Panc1 (cell line): ENCODE data around the gene AKAP12. TPM values are rescaled to one million over a fixed set of nuclear protein-coding genes. Genes with fewer than 3 reads are reported as not detected.

ENCODE experiments used
- ATAC-seq: fragments of 200-7000 bp; cut with Tn5 transposase; 2 replicates; pipeline ENCODE4 v1.9.1; 2020; ENCODE audit warnings: mild to moderate bottlenecking, moderate library complexity
- BruUV-seq: library from RNA; stranded (reverse); fragments of 400-500 nt; replicated peaks from 2 replicates; lab custom pipeline; 2021; lab: Mats Ljungman, UMichigan
- CTCF ChIA-PET: fragments of 300-600 bp; sonication (Branson Sonifier 250); formaldehyde crosslinking; loops from one replicate; lab custom pipeline; 2022; ENCODE audit warnings: antibody characterized with exemption; lab: Charles Lee
- POLR2A ChIA-PET: fragments of 300-600 bp; sonication (Branson Sonifier 250); formaldehyde crosslinking; loops from one replicate; lab custom pipeline; 2022; ENCODE audit warnings: antibody characterized with exemption; lab: Charles Lee
- DNase-seq: peaks from one replicate; pipeline ENCODE4 v3.0.0-alpha.2; 2010; ENCODE audit warnings: low read depth, low spot score
- H3K27ac ChIP-seq: 2 replicates; pipeline ENCODE4 v1.5.1; 2011; ENCODE audit warnings: mild to moderate bottlenecking, low read length, inconsistent platforms
- H3K27me3 ChIP-seq: fragments of 200-500 bp; sonication (Bioruptor generic); 2 replicates; pipeline ENCODE4 v1.6.0; 2014; ENCODE audit warnings: low read length, inconsistent platforms; ENCODE audit not compliant: control insufficient read depth, insufficient read depth
- H3K36me3 ChIP-seq: fragments of 200-500 bp; sonication (Bioruptor generic); 2 replicates; pipeline ENCODE4 v1.5.1; 2014; ENCODE audit warnings: inconsistent platforms, mild to moderate bottlenecking, low read length, moderate library complexity; ENCODE audit not compliant: control insufficient read depth, insufficient read depth
- H3K4me1 ChIP-seq: 2 replicates; pipeline ENCODE4 v1.5.1; 2011; ENCODE audit warnings: inconsistent platforms, mild to moderate bottlenecking, low read length, moderate library complexity; ENCODE audit not compliant: control insufficient read depth, insufficient read depth
- H3K4me3 ChIP-seq, 2 experiments: 2 replicates each; pipeline ENCODE4 v1.5.1; 2011 to 2012; ENCODE audit warnings: low read depth in 2 of 2, low read length in 2 of 2, mild to moderate bottlenecking in 2 of 2, inconsistent platforms in 1 of 2, moderate library complexity in 1 of 2
- H3K9me3 ChIP-seq: fragments of 200-500 bp; sonication (Bioruptor generic); 2 replicates; pipeline ENCODE4 v1.5.1; 2014; ENCODE audit warnings: low read depth, mild to moderate bottlenecking, inconsistent platforms, low read length, moderate library complexity; ENCODE audit not compliant: control insufficient read depth, insufficient read depth
- CTCF ChIP-seq: fragments of 450-650 bp; IDR thresholded peaks from 2 replicates; pipeline ENCODE4 v1.5.1; 2017; ENCODE audit warnings: mild to moderate bottlenecking
- POLR2AphosphoS5 ChIP-seq: IDR thresholded peaks from 2 replicates; pipeline ENCODE4 v1.6.1; 2012; ENCODE audit warnings: mild to moderate bottlenecking, low read depth, low read length, moderate library complexity
- SIN3A ChIP-seq: IDR thresholded peaks from 2 replicates; pipeline ENCODE4 v1.6.1; 2012; ENCODE audit warnings: low read depth, mild to moderate bottlenecking, low read length, moderate library complexity, borderline replicate concordance; ENCODE audit not compliant: insufficient read depth
- TCF7L2 ChIP-seq: IDR thresholded peaks from 2 replicates; pipeline ENCODE4 v1.6.1; 2011; ENCODE audit warnings: mild to moderate bottlenecking, low read depth, low read length, inconsistent platforms
- in situ Hi-C: cut with HindIII; loops from 2 replicates; pipeline ENCODE4 v1.10.0; 2016; ENCODE audit warnings: low sequenced_read_pairs, low pct_unique_long_range_greater_than_20kb
- intact Hi-C: fragments of 100-400 bp; cut with micrococcal nuclease; formaldehyde crosslinking; loops from one replicate; pipeline ENCODE4 v1.10.0; 2022; ENCODE audit not compliant: unreplicated experiment
- total RNA-seq: library from RNA; stranded (reverse); gene quantifications from one replicate; pipeline ENCODE4 v1.2.1, GENCODE V29; 2021; ENCODE audit not compliant: unreplicated experiment
- TF ChIP-seq, protein P1 (sequence below), 2 experiments: IDR thresholded peaks; 2 replicates each; pipeline ENCODE4 v1.6.1; 2011 to 2012; ENCODE audit warnings: low read depth in 2 of 2, control low read depth in 1 of 2, low read length in 1 of 2, mild to moderate bottlenecking in 1 of 2, moderate library complexity in 1 of 2; ENCODE audit not compliant: insufficient read depth in 1 of 2

AKAP12 gene
- total RNA-seq, 1 experiment from 2014 or later, result 267 TPM

GRCh38 chr6:151240791-151241642 lies 1.2 kb downstream of the AKAP12 start:
- H3K27me3 ChIP-seq, result no peaks in the 10 kb centered on the region
- DNase-seq (no peak), ATAC-seq (peak; percentile 73)
- in situ Hi-C loops (no loop called here), intact Hi-C loops (no loop called here)
- POLR2A ChIA-PET, result interaction anchor here (1.0 kb wide), 1 partner anchor 182 kb away, joined by 3 read pairs; no protein-coding TSS in a partner anchor
- H3K36me3 ChIP-seq, result no peaks in the 10 kb centered on the region
- TF ChIP-seq SIN3A (peak; percentile 63; the same call in 1 of the 2 replicates), CTCF (no peak), POLR2AphosphoS5 (no peak)
- TF ChIP-seq, protein P1, sequence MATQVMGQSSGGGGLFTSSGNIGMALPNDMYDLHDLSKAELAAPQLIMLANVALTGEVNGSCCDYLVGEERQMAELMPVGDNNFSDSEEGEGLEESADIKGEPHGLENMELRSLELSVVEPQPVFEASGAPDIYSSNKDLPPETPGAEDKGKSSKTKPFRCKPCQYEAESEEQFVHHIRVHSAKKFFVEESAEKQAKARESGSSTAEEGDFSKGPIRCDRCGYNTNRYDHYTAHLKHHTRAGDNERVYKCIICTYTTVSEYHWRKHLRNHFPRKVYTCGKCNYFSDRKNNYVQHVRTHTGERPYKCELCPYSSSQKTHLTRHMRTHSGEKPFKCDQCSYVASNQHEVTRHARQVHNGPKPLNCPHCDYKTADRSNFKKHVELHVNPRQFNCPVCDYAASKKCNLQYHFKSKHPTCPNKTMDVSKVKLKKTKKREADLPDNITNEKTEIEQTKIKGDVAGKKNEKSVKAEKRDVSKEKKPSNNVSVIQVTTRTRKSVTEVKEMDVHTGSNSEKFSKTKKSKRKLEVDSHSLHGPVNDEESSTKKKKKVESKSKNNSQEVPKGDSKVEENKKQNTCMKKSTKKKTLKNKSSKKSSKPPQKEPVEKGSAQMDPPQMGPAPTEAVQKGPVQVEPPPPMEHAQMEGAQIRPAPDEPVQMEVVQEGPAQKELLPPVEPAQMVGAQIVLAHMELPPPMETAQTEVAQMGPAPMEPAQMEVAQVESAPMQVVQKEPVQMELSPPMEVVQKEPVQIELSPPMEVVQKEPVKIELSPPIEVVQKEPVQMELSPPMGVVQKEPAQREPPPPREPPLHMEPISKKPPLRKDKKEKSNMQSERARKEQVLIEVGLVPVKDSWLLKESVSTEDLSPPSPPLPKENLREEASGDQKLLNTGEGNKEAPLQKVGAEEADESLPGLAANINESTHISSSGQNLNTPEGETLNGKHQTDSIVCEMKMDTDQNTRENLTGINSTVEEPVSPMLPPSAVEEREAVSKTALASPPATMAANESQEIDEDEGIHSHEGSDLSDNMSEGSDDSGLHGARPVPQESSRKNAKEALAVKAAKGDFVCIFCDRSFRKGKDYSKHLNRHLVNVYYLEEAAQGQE (IDR thresholded peaks at IDR 0.05; ENCODE audit: insufficient read depth in 1 of 2, low read depth in 2 of 2, low read length in 1 of 2), result no peak
- BruUV-seq, result no TSS peak
- CTCF ChIA-PET, result interaction anchor here (0.7 kb wide), 1 partner anchor 8 kb away, joined by 5 read pairs; no protein-coding TSS in a partner anchor
- peak overlapping the region; percentile 56 to 77 for H3K4me3 ChIP-seq
- H3K9me3 ChIP-seq, result no peaks in the 10 kb centered on the region
- peak overlapping the region; percentile 80 for H3K27ac ChIP-seq
- H3K4me1 ChIP-seq, result peaks cover 6% of the 10 kb centered on the region; the same call in 1 of the 2 replicates

- Histone ChIP-seq H3K4me1 (peaks cover 6% of the 10 kb centered on the region; the same call in 1 of the 2 replicates), H3K9me3 (no peaks in the 10 kb centered on the region), H3K27ac (peak overlapping the region; percentile 80), H3K4me3 (peak overlapping the region; percentile 56 to 77), H3K27me3 (no peaks in the 10 kb centered on the region), H3K36me3 (no peaks in the 10 kb centered on the region)
- intact Hi-C loops (no loop called here), in situ Hi-C loops (no loop called here)
- ATAC-seq (no peak), DNase-seq (no peak)
- CTCF ChIA-PET, result no interaction called here
- TF ChIP-seq SIN3A (no peak), TCF7L2 (no peak), CTCF (no peak), POLR2AphosphoS5 (no peak)
- TF ChIP-seq, protein P1 (IDR thresholded peaks at IDR 0.05; ENCODE audit: insufficient read depth in 1 of 2, low read depth in 2 of 2, low read length in 1 of 2), result no peak
- POLR2A ChIA-PET, result no interaction called here
- no TSS peak for BruUV-seq
Observed at GRCh38 chr6:151241853-151242252, 2.1 kb downstream of the AKAP12 start.
